Adrenal gland (tissue), 5 donors: Measurements from ENCODE around the gene CLEC4D.

ENCODE experiments used
- CTCF ChIP-seq, 6 experiments: fragments of 450-650 bp in 4 of 6; fragments of 200-600 bp in 2 of 6; sonication (generic) in 1 of 6; IDR thresholded peaks; 1 replicate in 5 of 6; 2 replicates in 1 of 6; pipeline versions ENCODE4 v1.5.1 to v1.8.0; 2016 to 2021; ENCODE audit warnings: antibody characterized with exemption in 6 of 6, mild to moderate bottlenecking in 2 of 6, moderate library complexity in 1 of 6
- POLR2A ChIP-seq, 2 donors: fragments of 450-650 bp; IDR thresholded peaks; one replicate each; pipeline ENCODE4 v1.6.1; 2017; ENCODE audit warnings: antibody characterized with exemption in 2 of 2, mild to moderate bottlenecking in 2 of 2, moderate library complexity in 1 of 2
- donor health status: DM: no; HTN: no; CAD: no.

DNA sequence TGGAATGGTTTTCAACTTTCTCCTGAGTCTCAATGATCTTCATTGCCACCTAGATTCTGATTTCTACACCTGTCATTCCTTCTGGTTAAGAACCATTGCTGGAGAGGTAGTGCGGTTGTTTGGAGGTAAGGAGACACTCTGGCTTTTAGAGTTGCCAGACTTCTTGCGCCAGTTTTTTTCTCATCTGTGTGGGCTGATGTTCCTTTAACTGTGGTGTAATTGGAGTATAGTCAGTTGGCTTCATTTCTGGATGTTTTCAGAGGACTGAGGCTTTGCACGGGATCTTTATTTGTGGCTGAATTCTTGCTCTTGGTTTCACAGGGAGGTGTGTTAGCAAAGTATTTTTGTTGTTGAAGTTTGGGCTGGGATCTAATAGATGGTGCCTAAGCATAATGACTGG is 5.7 kb upstream of the CLEC4D start:
- TF ChIP-seq CTCF (IDR thresholded peaks at IDR 0.05) (no peak), POLR2A (IDR thresholded peaks at IDR 0.05) (no peak)
